Type B pancreatic cell (in vitro differentiated cells): ENCODE data around the gene DRICH1. TPM values are rescaled to one million over a fixed set of nuclear protein-coding genes. Genes with fewer than 3 reads are reported as not detected.

Experiments used
- DNase-seq: peaks from one replicate; pipeline ENCODE4 v3.0.0; 2021; ENCODE audit warnings: mixed read lengths; ENCODE audit not compliant: unreplicated experiment; ENCODE audit errors: extremely low spot score
- H3K27ac Mint-ChIP-seq: 2 replicates; pipeline ENCODE4 v1.8.0; 2021; ENCODE audit warnings: mild to moderate bottlenecking, mixed read lengths
- H3K27me3 Mint-ChIP-seq: 2 replicates; pipeline ENCODE4 v1.8.0; 2021; ENCODE audit warnings: mixed read lengths
- H3K36me3 Mint-ChIP-seq: 2 replicates; pipeline ENCODE4 v1.8.0; 2021; ENCODE audit warnings: mixed read lengths
- H3K4me1 Mint-ChIP-seq: one replicate; pipeline ENCODE4 v1.8.0; 2021; ENCODE audit warnings: mixed read lengths; ENCODE audit not compliant: unreplicated experiment
- H3K4me3 Mint-ChIP-seq: 2 replicates; pipeline ENCODE4 v1.8.0; 2021; ENCODE audit warnings: mild to moderate bottlenecking, mixed read lengths
- H3K9me3 Mint-ChIP-seq: 2 replicates; pipeline ENCODE4 v1.8.0; 2021; ENCODE audit warnings: mixed read lengths
- total RNA-seq: library from RNA; stranded (reverse); gene quantifications from 2 replicates; pipeline ENCODE4 v1.2.1, GENCODE V29; 2021; ENCODE audit warnings: low replicate concordance
- TF ChIP-seq, protein P1 (sequence below): fragments of 200-600 bp; sonication (generic); conservative IDR thresholded peaks from 2 replicates; pipeline ENCODE4 v1.5.0; 2021; ENCODE audit warnings: antibody characterized with exemption, mild to moderate bottlenecking

Gene DRICH1
- total RNA-seq, 1 donor from 2014 or later = 0.43 TPM

- TF ChIP-seq, protein P1, sequence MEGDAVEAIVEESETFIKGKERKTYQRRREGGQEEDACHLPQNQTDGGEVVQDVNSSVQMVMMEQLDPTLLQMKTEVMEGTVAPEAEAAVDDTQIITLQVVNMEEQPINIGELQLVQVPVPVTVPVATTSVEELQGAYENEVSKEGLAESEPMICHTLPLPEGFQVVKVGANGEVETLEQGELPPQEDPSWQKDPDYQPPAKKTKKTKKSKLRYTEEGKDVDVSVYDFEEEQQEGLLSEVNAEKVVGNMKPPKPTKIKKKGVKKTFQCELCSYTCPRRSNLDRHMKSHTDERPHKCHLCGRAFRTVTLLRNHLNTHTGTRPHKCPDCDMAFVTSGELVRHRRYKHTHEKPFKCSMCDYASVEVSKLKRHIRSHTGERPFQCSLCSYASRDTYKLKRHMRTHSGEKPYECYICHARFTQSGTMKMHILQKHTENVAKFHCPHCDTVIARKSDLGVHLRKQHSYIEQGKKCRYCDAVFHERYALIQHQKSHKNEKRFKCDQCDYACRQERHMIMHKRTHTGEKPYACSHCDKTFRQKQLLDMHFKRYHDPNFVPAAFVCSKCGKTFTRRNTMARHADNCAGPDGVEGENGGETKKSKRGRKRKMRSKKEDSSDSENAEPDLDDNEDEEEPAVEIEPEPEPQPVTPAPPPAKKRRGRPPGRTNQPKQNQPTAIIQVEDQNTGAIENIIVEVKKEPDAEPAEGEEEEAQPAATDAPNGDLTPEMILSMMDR = no peak
- Mint-ChIP-seq H3K4me3 (no peak overlapping the region), H3K4me1 (no peaks in the 10 kb centered on the region), H3K27ac (no peak overlapping the region), H3K36me3 (no peaks in the 10 kb centered on the region), H3K9me3 (no peaks in the 10 kb centered on the region), H3K27me3 (no peaks in the 10 kb centered on the region)
- no peak for DNase-seq
Measured at GRCh38 chr22:23583836-23584235, 48.3 kb downstream of the DRICH1 start.

DNA sequence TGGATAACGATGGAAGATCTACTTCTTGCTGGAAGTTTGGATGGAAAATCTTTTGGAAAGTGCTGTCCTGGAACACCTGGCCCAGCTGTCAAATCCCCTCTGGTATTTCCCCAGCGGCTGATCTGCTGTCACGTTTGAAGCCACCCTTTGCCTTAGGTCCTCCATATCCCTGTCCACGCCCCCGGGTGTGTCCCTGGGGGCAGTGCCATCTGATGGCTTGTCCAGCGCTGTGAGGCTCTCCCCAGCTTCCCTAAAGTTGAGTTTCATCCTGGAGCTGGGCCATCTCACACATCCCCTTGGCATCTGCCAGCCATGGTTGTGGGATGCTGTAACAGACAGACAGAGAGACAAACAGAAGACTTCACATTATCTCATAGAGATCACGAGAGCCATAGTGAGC is 49.0 kb downstream of the DRICH1 start:
- Mint-ChIP-seq H3K9me3 (no peaks in the 10 kb centered on the region), H3K27me3 (no peaks in the 10 kb centered on the region), H3K27ac (no peak overlapping the region), H3K4me3 (no peak overlapping the region), H3K36me3 (no peaks in the 10 kb centered on the region), H3K4me1 (no peaks in the 10 kb centered on the region)
- DNase-seq = no peak
- TF ChIP-seq, protein P1 = no peak

GRCh38 chr22:23581260-23581650 is 50.9 kb downstream of the DRICH1 start:
- Mint-ChIP-seq H3K4me3 (no peak overlapping the region), H3K4me1 (peaks cover 5% of the 10 kb centered on the region), H3K27ac (no peak overlapping the region), H3K9me3 (no peaks in the 10 kb centered on the region), H3K36me3 (no peaks in the 10 kb centered on the region), H3K27me3 (no peaks in the 10 kb centered on the region)
- TF ChIP-seq, protein P1 = no peak
- DNase-seq = no peak

GRCh38 chr22:23580576-23581259 is 51.4 kb downstream of the DRICH1 start:
- Mint-ChIP-seq H3K9me3 (no peaks in the 10 kb centered on the region), H3K36me3 (no peaks in the 10 kb centered on the region), H3K27me3 (peaks cover 2% of the 10 kb centered on the region), H3K4me3 (no peak overlapping the region), H3K27ac (no peak overlapping the region), H3K4me1 (peaks cover 5% of the 10 kb centered on the region)
- TF ChIP-seq, protein P1 = no peak
- no peak for DNase-seq

DNA sequence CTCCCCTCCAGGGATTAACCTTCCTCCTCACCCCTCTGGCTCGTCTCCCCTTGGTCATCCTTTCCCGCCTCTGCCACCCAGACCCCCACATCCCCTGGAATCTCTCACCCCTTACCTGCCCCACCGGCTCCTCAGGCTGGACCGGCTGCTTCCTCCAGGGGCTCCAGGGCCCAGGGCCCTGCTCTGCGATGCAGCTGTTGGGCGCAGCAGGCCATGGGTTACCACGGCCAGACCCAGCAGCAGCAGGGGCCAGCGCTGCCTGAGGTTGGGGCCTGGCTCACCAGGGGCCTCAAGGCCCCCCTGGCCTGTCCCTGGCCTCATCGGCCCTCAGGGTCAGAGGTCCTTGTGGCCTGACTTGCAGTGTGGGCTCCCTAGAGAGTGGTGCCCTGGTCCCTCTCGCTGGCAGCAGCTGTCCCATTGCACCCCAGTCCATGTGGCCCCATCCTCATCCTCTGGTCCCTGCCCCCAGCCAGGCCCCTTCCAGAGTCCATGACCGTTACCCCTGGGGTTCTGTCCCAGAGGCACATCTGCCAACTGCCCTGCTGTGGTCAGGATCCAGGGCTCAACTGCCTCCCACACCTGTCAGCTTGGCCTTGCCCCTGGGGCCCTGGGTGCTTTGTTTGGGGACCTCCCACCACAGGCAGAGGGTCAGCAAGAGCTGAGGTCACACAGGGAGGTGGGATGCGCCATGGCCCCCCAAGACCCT is 52.1 kb downstream of the DRICH1 start, which contains the start of gene IGLL1:
IGLL1 (minus strand) TSS at position 421 of the 706 bp plus-strand sequence; CDS start at position 321, 100 bp downstream.
- Mint-ChIP-seq H3K27me3 (peaks cover 7% of the 10 kb centered on the region), H3K4me1 (peaks cover 5% of the 10 kb centered on the region), H3K4me3 (no peak within 1 kb of the TSS), H3K27ac (no peak within 1 kb of the TSS), H3K36me3 (peaks cover 4% of the 10 kb centered on the region), H3K9me3 (no peaks in the 10 kb centered on the region)
- no peak for DNase-seq
- TF ChIP-seq, protein P1 = no peak
